Measurements from ENCODE around the gene MAGIX.
"Not testable (repeated sequence)": the region's sequence is repeated elsewhere in the genome, so short reads cannot be mapped to it uniquely, and the experiment has no call there.

The MAGIX gene

GRCh38 chrX:49171752-49172279 is 9.3 kb downstream of the MAGIX start, which contains the start of gene PLP2:
Gene PLP2, plus strand, starts transcription at chrX:49171898. Its CDS starts 103 bp downstream, at chrX:49172001.
- DNase-seq (ENCODE audit: insufficient read length, low spot score) (no peak), FAIRE-seq (no peak)
- TF ChIP-seq POLR2A (IDR thresholded peaks at IDR 0.05; ENCODE audit: low read depth, low read length) = peak; percentile 81

- FAIRE-seq = no peak
- DNase-seq (ENCODE audit: insufficient read length, low spot score) = no peak
- TF ChIP-seq POLR2A (IDR thresholded peaks at IDR 0.05; ENCODE audit: low read depth, low read length) = 0 out of 2 replicates have a peak, but pooled peaks have one; percentile 9
Observed at GRCh38 chrX:49172280-49172780, 9.8 kb downstream of the MAGIX start.

- not testable (repeated sequence) for FAIRE-seq; DNase-seq (ENCODE audit: insufficient read length, low spot score)
Observed at GRCh38 chrX:49173544-49173943, 11.0 kb downstream of the MAGIX start.

- FAIRE-seq = no peak
- TF ChIP-seq POLR2A (IDR thresholded peaks at IDR 0.05; ENCODE audit: low read depth, low read length) = no peak
- DNase-seq (ENCODE audit: insufficient read length, low spot score) = no peak
Observed at GRCh38 chrX:49174723-49175122, 12.2 kb downstream of the MAGIX start.

GRCh38 chrX:49175435-49176274 is 13.1 kb downstream of the MAGIX start:
- DNase-seq (ENCODE audit: insufficient read length, low spot score) = no peak
- FAIRE-seq = no peak
- TF ChIP-seq POLR2A (IDR thresholded peaks at IDR 0.05; ENCODE audit: low read depth, low read length) = no peak

- DNase-seq (ENCODE audit: insufficient read length, low spot score) (no peak), FAIRE-seq (no peak)
- no peak for TF ChIP-seq POLR2A (IDR thresholded peaks at IDR 0.05; ENCODE audit: low read depth, low read length)
Observed at GRCh38 chrX:49176421-49177326, 14.1 kb downstream of the MAGIX start.

GRCh38 chrX:49177338-49177833 is 14.8 kb downstream of the MAGIX start:
- no peak for TF ChIP-seq POLR2A (IDR thresholded peaks at IDR 0.05; ENCODE audit: low read depth, low read length)
- no peak for DNase-seq (ENCODE audit: insufficient read length, low spot score)
- no peak for FAIRE-seq

GRCh38 chrX:49177873-49178480 is 15.4 kb downstream of the MAGIX start:
- no peak for TF ChIP-seq POLR2A (IDR thresholded peaks at IDR 0.05; ENCODE audit: low read depth, low read length)
- no peak for FAIRE-seq
- DNase-seq (ENCODE audit: insufficient read length, low spot score) = no peak

GRCh38 chrX:49178537-49178936 is 16.0 kb downstream of the MAGIX start:
- no peak for DNase-seq (ENCODE audit: insufficient read length, low spot score)
- FAIRE-seq = no peak
- no peak for TF ChIP-seq POLR2A (IDR thresholded peaks at IDR 0.05; ENCODE audit: low read depth, low read length)

GRCh38 chrX:49179358-49179757 is 16.8 kb downstream of the MAGIX start:
- DNase-seq (ENCODE audit: insufficient read length, low spot score) (no peak), FAIRE-seq (no peak)
- no peak for TF ChIP-seq POLR2A (IDR thresholded peaks at IDR 0.05; ENCODE audit: low read depth, low read length)

GRCh38 chrX:49183701-49184281 is 21.2 kb downstream of the MAGIX start:
- no peak for TF ChIP-seq POLR2A (IDR thresholded peaks at IDR 0.05; ENCODE audit: low read depth, low read length)
- DNase-seq (ENCODE audit: insufficient read length, low spot score) = no peak
- FAIRE-seq = no peak

GRCh38 chrX:49184294-49185281 is 22.0 kb downstream of the MAGIX start:
- no peak for FAIRE-seq
- no peak for TF ChIP-seq POLR2A (IDR thresholded peaks at IDR 0.05; ENCODE audit: low read depth, low read length)
- DNase-seq (ENCODE audit: insufficient read length, low spot score) = no peak

Measured in H54 (cell line).